ENCODE results near the gene UFM1.
"Not testable (repeated sequence)": the region's sequence is repeated elsewhere in the genome, so short reads cannot be mapped to it uniquely, and the experiment has no call there.

- not testable (repeated sequence) for TF ChIP-seq CTCF, POLR2A (IDR thresholded peaks at IDR 0.05)
Observed at GRCh38 chr13:38363746-38364145, 14.1 kb downstream of the UFM1 start.

All from lower leg skin (tissue), 3 donors.